GM12878 (cell line): Measurements from ENCODE around the gene PARP11. TPM values are rescaled to one million over a fixed set of nuclear protein-coding genes. Genes with fewer than 3 reads are reported as not detected.

Experiments
- CHD1 ChIP-seq: IDR thresholded peaks from 2 replicates; pipeline ENCODE4 v1.6.1; 2012; ENCODE audit warnings: low read depth, low read length, improper control_type of control experiment
- ESRRA ChIP-seq: IDR thresholded peaks from 2 replicates; pipeline ENCODE4 v1.6.1; 2012; ENCODE audit warnings: mild to moderate bottlenecking, low read length, improper control_type of control experiment
- ETV6 ChIP-seq, 2 experiments: fragments of 450-650 bp in 1 of 2; IDR thresholded peaks in 1 of 2; conservative IDR thresholded peaks in 1 of 2; 2 replicates each; pipeline ENCODE4 v1.6.1; 2014; ENCODE audit warnings: antibody characterized with exemption in 1 of 2, borderline replicate concordance in 1 of 2, low read depth in 1 of 2, mild to moderate bottlenecking in 1 of 2, moderate library complexity in 1 of 2
- FOXM1 ChIP-seq: IDR thresholded peaks from 2 replicates; pipeline ENCODE4 v1.6.1; 2012; ENCODE audit warnings: low read depth, mild to moderate bottlenecking, inconsistent platforms, low read length, moderate library complexity
- HDAC2 ChIP-seq: fragments of 200-600 bp; sonication (generic); IDR thresholded peaks from 2 replicates; pipeline ENCODE4 v1.6.1; 2017
- IRF5 ChIP-seq: fragments of 450-650 bp; IDR thresholded peaks from 2 replicates; pipeline ENCODE4 v1.6.1; 2017; ENCODE audit warnings: borderline replicate concordance
- KLF5 ChIP-seq: fragments of 450-650 bp; IDR thresholded peaks from 2 replicates; pipeline ENCODE4 v1.6.1; 2014; ENCODE audit warnings: mild to moderate bottlenecking; ENCODE audit not compliant: partially characterized antibody
- MLLT1 ChIP-seq: fragments of 450-650 bp; IDR thresholded peaks from 2 replicates; pipeline ENCODE4 v1.6.1; 2016; ENCODE audit warnings: mild to moderate bottlenecking
- MYC ChIP-seq: IDR thresholded peaks from 2 replicates; pipeline ENCODE4 v1.6.1; 2011; ENCODE audit warnings: mild to moderate bottlenecking, low read length, moderate library complexity, inconsistent platforms; ENCODE audit not compliant: insufficient read depth, insufficient replicate concordance, insufficient read length, severe bottlenecking
- NFXL1 ChIP-seq: fragments of 450-650 bp; IDR thresholded peaks from 2 replicates; pipeline ENCODE4 v1.6.1; 2017; ENCODE audit warnings: antibody characterized with exemption, mild to moderate bottlenecking, borderline replicate concordance
- polyA plus RNA-seq, 11 experiments: library from polyadenylated mRNA; depleted of rRNA in 4 of 11; unstranded in 6 of 11; stranded (reverse) in 5 of 11; fragments of >200 nt; fragmentation: Nextera tagmentation in 4 of 11; fragmentation: Illumina TruSeq in 1 of 11; extraction: Ambion mirVana in 4 of 11; extraction: Trizol in 1 of 11; gene quantifications; 1 replicate in 1 of 11; 2 replicates in 10 of 11; pipeline versions ENCODE4 v1.2.1 to v1.2.3, GENCODE V29; 2011 to 2016; ENCODE audit warnings: inconsistent platforms in 2 of 11, missing spikeins in 2 of 11, low read depth in 1 of 11
- total RNA-seq, 4 experiments: library from RNA; depleted of rRNA in 3 of 4; stranded (reverse); fragments of >200 nt in 3 of 4; fragmentation: Illumina TruSeq in 1 of 4; extraction: Trizol in 1 of 4; gene quantifications; 2 replicates each; pipeline versions ENCODE4 v1.2.1 to v1.2.3, GENCODE V29; 2013 to 2021

The PARP11 gene
- total and polyA plus RNA-seq, 10 of the 15 experiments (the other 5 are each of a cell fraction or from before 2014, with no cell fraction given) = 3.0 to 14.1 (median 6.3) TPM

- TF ChIP-seq IRF5 (no peak), ETV6 (conservative IDR thresholded peaks at IDR 0.05 in 1 of 2, IDR thresholded peaks at IDR 0.05 in 1 of 2; ENCODE audit: borderline replicate concordance in 1 of 2, low read depth in 1 of 2) (no peak), HDAC2 (no peak), CHD1 (no peak), MYC (no peak), ESRRA (no peak), MLLT1 (no peak), KLF5 (no peak), NFXL1 (no peak), FOXM1 (no peak)
Observed at GRCh38 chr12:3872800-3873636, at the start of gene PARP11 (continued).
